ENCODE data around the gene CAVIN2. TPM values are rescaled to one million over a fixed set of nuclear protein-coding genes. Genes with fewer than 3 reads are reported as not detected.
"Not testable (repeated sequence)": the region's sequence is repeated elsewhere in the genome, so short reads cannot be mapped to it uniquely, and the experiment has no call there.

CAVIN2 gene
- total and polyA plus RNA-seq, 7 donors = 1.4 to 201 (median 138) TPM

GRCh38 chr2:191789796-191790195 is 57.1 kb downstream of the CAVIN2 start:
- 85 to 88% methylated on average over 4 of the region's 4 CpGs for WGBS, 2 donors
- Histone ChIP-seq H3K9me3 (no peaks in the 10 kb centered on the region), H3K27me3 (no peaks in the 10 kb centered on the region), H3K4me1 (no peaks in the 10 kb centered on the region), H3K4me3 (no peak overlapping the region), H3K36me3 (no peaks in the 10 kb centered on the region), H3K27ac (no peak overlapping the region)
- intact Hi-C loops (cut with DNase I) = no loop called here
- TF ChIP-seq POLR2A (IDR thresholded peaks at IDR 0.05) = no peak
- TF ChIP-seq CTCF (IDR thresholded peaks at IDR 0.05) = no peak
- TF ChIP-seq POLR2AphosphoS5 (IDR thresholded peaks at IDR 0.05) = no peak
- TF ChIP-seq EP300 (IDR thresholded peaks at IDR 0.05) = no peak
- no peak for DNase-seq

- DNase-seq = no peak
- intact Hi-C loops (cut with DNase I) = no loop called here
- TF ChIP-seq EP300 (IDR thresholded peaks at IDR 0.05) = no peak
- no peak for TF ChIP-seq CTCF (IDR thresholded peaks at IDR 0.05)
- no peak for TF ChIP-seq POLR2A (IDR thresholded peaks at IDR 0.05)
- no peak for TF ChIP-seq POLR2AphosphoS5 (IDR thresholded peaks at IDR 0.05)
- WGBS, 2 donors = 28 to 68% methylated on average over 1 of the region's 1 CpG
- Histone ChIP-seq H3K27ac (no peak overlapping the region), H3K4me1 (no peaks in the 10 kb centered on the region), H3K4me3 (no peak overlapping the region), H3K9me3 (no peaks in the 10 kb centered on the region), H3K27me3 (no peaks in the 10 kb centered on the region), H3K36me3 (no peaks in the 10 kb centered on the region)
These were observed 60.2 kb downstream of the CAVIN2 start for GRCh38 chr2:191786694-191787093.

GRCh38 chr2:191785651-191786050 is 61.2 kb downstream of the CAVIN2 start:
- H3K9me3 ChIP-seq; H3K4me1 ChIP-seq; DNase-seq; H3K27me3 ChIP-seq; intact Hi-C loops (cut with DNase I); H3K4me3 ChIP-seq; H3K36me3 ChIP-seq; H3K27ac ChIP-seq: not testable (repeated sequence)
- 97% methylated on average over 3 of the region's 3 CpGs for WGBS, 2 donors

Other genes with a start within 250 kb of the CAVIN2 start
- 10 to 100 TPM in 2 of 4 donors, 1 to 10 TPM in 2; 8.2 to 12.7 (median 9.8) TPM for gene NABP1, start 169.0 kb downstream of the CAVIN2 start, total RNA-seq
- gene NABP1, start 169.0 kb downstream of the CAVIN2 start, polyA plus RNA-seq = 10 to 100 TPM in 1 of 3 donors, 1 to 10 TPM in 2; 4.2 to 15.4 (median 8.6) TPM